ENCODE data around the gene ZNF74.
"Not testable (repeated sequence)": the region's sequence is repeated elsewhere in the genome, so short reads cannot be mapped to it uniquely, and the experiment has no call there.

The ZNF74 gene

DNA sequence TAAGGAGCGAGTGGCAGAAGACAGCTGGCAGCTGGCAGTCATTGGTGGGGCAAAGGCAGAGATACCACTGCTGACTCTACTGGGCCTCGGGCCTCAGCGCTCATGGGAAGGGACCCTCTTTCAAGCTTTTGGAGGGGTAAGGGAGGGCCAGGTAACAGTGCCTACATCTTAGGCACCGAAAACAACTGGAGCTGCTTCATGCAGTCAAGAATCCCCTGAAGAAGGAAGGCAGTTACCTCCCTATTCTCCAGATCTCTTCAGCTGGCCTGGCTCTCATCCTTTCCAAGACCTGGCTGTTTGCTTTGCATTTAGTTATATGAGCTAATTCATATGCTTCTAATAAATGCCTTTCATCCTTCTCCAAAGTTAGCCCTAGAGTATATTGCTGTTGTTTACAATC is 15.8 kb upstream of the ZNF74 start:
- TF ChIP-seq Cebpa-rat (IDR thresholded peaks at IDR 0.05), result no peak
- H3K27me3 ChIP-seq, result no peaks in the 10 kb centered on the region; a peak in 1 of 22 replicates
- peak overlapping the region; percentile 21 to 61 (median 33); a peak in 19 of 22 replicates for H3K4me2 ChIP-seq
- no peaks in the 10 kb centered on the region for H4K20me1 ChIP-seq
- H3K4me1 ChIP-seq, result peaks cover 8 to 32% (median 18%) of the 10 kb centered on the region in 10 experiments; a peak in 18 of 20 replicates
- 0 out of 22 replicates have a peak overlapping the region, but pooled peaks of 1 of the 11 experiments have one; percentile 41 for H3K9ac ChIP-seq
- H3K27ac ChIP-seq, result no peak overlapping the region
- no peaks in the 10 kb centered on the region for H3K36me3 ChIP-seq
- 0 out of 22 replicates have a peak, but pooled peaks cover 0 to 8% (median 0%) of the 10 kb centered on the region in 11 experiments for H3K9me3 ChIP-seq (replicated peaks in 1 of 11)
- H3K4me3 ChIP-seq, result no peak overlapping the region

DNA sequence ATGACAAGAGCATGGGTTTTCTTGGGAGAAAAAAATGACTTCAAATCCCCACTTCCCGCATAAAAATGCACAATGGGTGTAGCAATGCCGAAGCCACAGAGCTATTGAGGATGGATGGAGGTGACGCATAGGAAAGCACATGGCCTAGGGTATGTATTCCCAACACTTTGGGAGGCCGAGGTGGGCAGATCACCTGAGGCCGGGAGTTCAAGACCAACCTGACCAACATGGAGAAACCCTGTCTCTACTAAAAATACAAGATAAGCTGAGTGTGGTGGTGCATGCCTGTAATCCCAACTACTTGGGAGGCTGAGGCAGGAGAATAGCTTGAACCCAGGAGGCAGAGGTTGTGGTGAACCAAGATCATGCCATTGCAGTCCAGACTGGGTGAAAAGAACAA is 15.3 kb upstream of the ZNF74 start:
- not testable (repeated sequence) for H3K27me3 ChIP-seq; H3K9me3 ChIP-seq (replicated peaks in 1 of 11); H4K20me1 ChIP-seq; H3K4me3 ChIP-seq; H3K36me3 ChIP-seq; H3K27ac ChIP-seq; H3K9ac ChIP-seq
- H3K4me1 ChIP-seq, result peaks cover 8 to 26% (median 13%) of the 10 kb centered on the region in 10 experiments; a peak in 17 of 20 replicates
- peak overlapping the region in 4 of 11 experiments; percentile 27 to 57 (median 36); a peak in 3 of 22 replicates for H3K4me2 ChIP-seq

DNA sequence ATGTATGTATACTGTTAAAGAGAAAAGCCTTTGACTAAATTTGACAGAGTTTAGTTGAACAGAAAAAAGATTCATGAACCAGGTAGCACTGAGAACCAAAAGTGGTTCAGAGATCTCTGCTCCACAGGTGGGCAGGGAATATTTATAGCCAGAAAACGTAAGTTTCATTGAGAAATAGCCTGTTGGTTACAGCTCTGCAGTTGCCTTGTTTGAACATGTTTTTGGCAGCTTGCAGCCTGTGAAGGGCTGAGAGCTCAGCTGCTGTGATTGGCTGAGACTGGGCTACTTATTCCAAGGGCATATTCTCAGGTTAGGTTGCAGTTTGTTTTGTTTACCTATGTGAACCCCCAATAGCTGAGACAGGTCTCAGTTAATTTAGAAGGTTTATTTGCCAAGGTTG is 13.5 kb upstream of the ZNF74 start:
- Histone ChIP-seq H4K20me1 (no peaks in the 10 kb centered on the region), H3K27ac (no peak overlapping the region), H3K4me3 (no peak overlapping the region), H3K27me3 (no peaks in the 10 kb centered on the region), H3K9ac (no peak overlapping the region), H3K4me2 (no peak overlapping the region), H3K9me3 (replicated peaks in 1 of 11) (no peaks in the 10 kb centered on the region), H3K4me1 (peaks cover 8 to 19% (median 10%) of the 10 kb centered on the region in 10 experiments; a peak in 17 of 20 replicates), H3K36me3 (no peaks in the 10 kb centered on the region)
- no peak for TF ChIP-seq Cebpa-rat (IDR thresholded peaks at IDR 0.05)

DNA sequence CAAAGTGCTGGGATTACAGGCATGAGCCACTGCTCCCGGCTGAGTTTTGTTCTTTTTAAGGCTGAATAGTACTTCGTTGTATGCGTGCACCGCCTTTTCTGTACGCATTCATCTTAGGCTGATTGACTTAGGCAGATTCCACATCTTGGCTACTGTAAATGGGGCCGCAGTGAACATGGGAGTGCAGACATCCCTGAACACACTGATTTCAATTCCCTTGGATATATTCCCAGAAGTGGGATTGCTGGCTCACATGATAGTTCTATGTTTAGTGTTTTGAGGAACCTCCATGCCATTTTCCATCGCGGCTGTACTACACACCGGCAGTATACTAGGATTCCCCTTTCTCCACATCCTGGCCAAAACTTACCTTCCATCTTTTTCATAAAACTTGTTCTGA is 10.4 kb upstream of the ZNF74 start:
- TF ChIP-seq Cebpa-rat (IDR thresholded peaks at IDR 0.05), result no peak
- no peak overlapping the region for H3K4me3 ChIP-seq
- H3K4me1 ChIP-seq, result peaks cover 0 to 8% (median 0%) of the 10 kb centered on the region in 10 experiments; a peak in 4 of 20 replicates
- H3K9me3 ChIP-seq (replicated peaks in 1 of 11), result no peaks in the 10 kb centered on the region
- H3K9ac ChIP-seq, result no peak overlapping the region
- no peaks in the 10 kb centered on the region for H4K20me1 ChIP-seq
- no peak overlapping the region for H3K27ac ChIP-seq
- no peak overlapping the region for H3K4me2 ChIP-seq
- no peaks in the 10 kb centered on the region for H3K36me3 ChIP-seq
- H3K27me3 ChIP-seq, result no peaks in the 10 kb centered on the region

DNA sequence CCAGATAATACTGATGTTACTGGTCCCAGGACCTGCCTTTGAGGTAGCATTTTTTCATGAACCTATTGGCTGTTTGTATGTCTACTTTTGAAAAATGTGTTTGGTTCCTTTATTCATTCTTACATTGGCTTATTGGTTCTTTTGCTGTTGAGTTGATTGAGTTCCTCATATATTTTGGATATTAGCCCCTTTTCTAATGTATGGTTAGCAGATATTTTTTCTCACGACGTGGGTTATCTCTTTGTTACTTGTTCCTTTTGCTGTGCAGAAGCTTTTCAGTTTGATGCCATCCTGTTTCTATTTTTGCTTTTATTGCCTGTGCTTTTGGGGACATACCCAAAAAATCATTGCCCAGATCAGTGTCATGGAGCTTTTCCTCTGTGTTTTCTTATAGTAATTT is 9.8 kb upstream of the ZNF74 start:
- no peaks in the 10 kb centered on the region for H3K27me3 ChIP-seq
- TF ChIP-seq Cebpa-rat (IDR thresholded peaks at IDR 0.05), result no peak
- H4K20me1 ChIP-seq, result no peaks in the 10 kb centered on the region
- H3K36me3 ChIP-seq, result no peaks in the 10 kb centered on the region
- H3K4me2 ChIP-seq, result no peak overlapping the region
- peaks cover 2 to 4% (median 3%) of the 10 kb centered on the region in 11 experiments; a peak in 17 of 22 replicates for H3K9me3 ChIP-seq (replicated peaks in 1 of 11)
- H3K27ac ChIP-seq, result no peak overlapping the region
- peaks cover 0 to 8% (median 0%) of the 10 kb centered on the region in 10 experiments; a peak in 2 of 20 replicates for H3K4me1 ChIP-seq
- H3K4me3 ChIP-seq, result no peak overlapping the region
- H3K9ac ChIP-seq, result no peak overlapping the region

DNA sequence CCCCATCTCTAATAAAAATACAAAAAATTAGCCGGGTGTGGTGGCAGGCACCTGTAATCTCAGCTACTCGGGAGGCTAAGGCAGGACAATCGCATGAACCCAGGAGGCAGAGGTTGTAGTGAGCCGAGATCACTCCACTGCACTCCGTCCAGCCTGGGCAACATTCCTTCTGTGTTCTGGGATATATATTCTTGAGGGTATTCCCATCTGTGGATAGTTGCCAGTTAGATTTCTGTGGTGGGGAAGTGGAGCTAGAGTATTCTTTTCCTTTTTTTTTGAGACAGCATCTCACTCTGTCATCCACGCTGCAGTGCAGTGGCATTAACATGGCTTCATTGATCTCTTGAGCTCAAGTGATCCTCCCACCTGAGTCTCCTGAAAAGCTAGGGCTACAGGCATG is 9.1 kb upstream of the ZNF74 start:
- Histone ChIP-seq H3K4me3 (no peak overlapping the region), H3K27me3 (no peaks in the 10 kb centered on the region), H3K4me1 (peaks cover 0 to 8% (median 0%) of the 10 kb centered on the region in 10 experiments; a peak in 2 of 20 replicates), H3K27ac (no peak overlapping the region), H3K4me2 (no peak overlapping the region), H3K9me3 (replicated peaks in 1 of 11) (peaks cover 5 to 7% (median 6%) of the 10 kb centered on the region in 11 experiments; a peak in 17 of 22 replicates), H4K20me1 (no peaks in the 10 kb centered on the region), H3K36me3 (no peaks in the 10 kb centered on the region), H3K9ac (no peak overlapping the region)
- no peak for TF ChIP-seq Cebpa-rat (IDR thresholded peaks at IDR 0.05)

DNA sequence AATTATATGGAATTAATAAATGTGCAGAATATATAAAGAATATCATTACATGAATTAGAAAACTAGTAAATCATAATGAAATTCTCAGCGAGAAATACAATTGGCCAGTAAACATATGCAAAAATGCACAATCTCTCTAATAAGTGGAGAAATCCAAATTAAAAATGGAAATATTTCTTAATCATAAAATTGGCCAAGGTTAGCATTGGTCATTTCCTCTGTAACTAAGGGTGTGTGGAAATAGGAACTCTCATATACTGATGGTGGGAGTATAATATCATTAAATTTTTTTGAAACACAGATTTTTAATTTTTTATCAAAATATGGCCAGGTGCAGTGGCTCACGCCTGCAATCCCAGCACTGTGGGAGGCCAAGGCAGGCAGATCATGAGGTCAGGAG is 7.6 kb upstream of the ZNF74 start:
- Histone ChIP-seq H3K4me2 (peak overlapping the region in 2 of 11 experiments; percentile 24 to 31; a peak in 1 of 22 replicates), H3K27me3 (no peaks in the 10 kb centered on the region), H3K4me1 (peaks cover 0 to 8% (median 0%) of the 10 kb centered on the region in 10 experiments; a peak in 2 of 20 replicates), H3K9me3 (replicated peaks in 1 of 11) (peaks cover 5 to 7% (median 6%) of the 10 kb centered on the region in 11 experiments; a peak in 17 of 22 replicates), H3K4me3 (no peak overlapping the region), H4K20me1 (no peaks in the 10 kb centered on the region), H3K27ac (no peak overlapping the region), H3K9ac (no peak overlapping the region), H3K36me3 (no peaks in the 10 kb centered on the region)
- no peak for TF ChIP-seq Cebpa-rat (IDR thresholded peaks at IDR 0.05)

DNA sequence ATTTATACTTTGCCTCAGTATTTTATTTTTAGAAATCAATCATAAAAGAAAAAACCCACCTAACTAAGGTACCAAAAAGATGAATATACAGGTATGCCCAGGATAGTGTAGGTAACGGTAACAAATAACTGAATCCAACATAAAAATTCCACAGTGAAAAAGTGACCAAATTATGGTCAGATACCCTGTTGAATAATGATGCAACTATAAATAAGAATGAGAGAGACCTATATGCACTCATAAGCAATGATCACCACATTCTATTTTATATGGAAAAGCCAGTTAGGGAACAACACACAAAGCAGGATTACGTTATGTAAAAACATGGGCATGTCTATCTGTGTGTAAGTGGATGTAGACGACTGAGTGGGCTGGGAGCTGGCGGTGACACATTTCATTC is 7.0 kb upstream of the ZNF74 start:
- TF ChIP-seq Cebpa-rat (IDR thresholded peaks at IDR 0.05), result no peak
- no peak overlapping the region for H3K4me2 ChIP-seq
- H4K20me1 ChIP-seq, result no peaks in the 10 kb centered on the region
- H3K27me3 ChIP-seq, result no peaks in the 10 kb centered on the region
- no peak overlapping the region for H3K27ac ChIP-seq
- no peak overlapping the region for H3K4me3 ChIP-seq
- H3K36me3 ChIP-seq, result no peaks in the 10 kb centered on the region
- no peak overlapping the region for H3K9ac ChIP-seq
- peaks cover 0 to 8% (median 0%) of the 10 kb centered on the region in 10 experiments; a peak in 2 of 20 replicates for H3K4me1 ChIP-seq
- H3K9me3 ChIP-seq (replicated peaks in 1 of 11), result peaks cover 5 to 7% (median 6%) of the 10 kb centered on the region in 11 experiments; a peak in 17 of 22 replicates

DNA sequence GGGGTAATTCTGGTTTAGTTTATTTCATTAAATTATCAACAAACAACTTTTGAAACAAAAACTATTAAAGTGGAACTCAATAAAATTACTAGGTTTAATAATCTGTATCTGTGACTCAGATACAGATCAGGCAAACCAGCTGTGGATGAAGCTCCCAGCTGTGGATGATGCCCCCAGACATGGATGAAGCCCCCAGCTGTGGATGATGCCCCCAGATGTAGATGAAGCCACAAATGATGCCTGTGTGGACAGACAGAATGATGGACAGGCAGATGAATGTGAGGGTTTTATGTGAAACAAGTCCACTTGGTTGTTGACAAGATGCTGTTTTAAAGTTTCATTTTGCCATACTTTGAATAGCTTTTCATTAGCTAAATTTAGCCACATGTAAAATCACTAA is 5.8 kb upstream of the ZNF74 start:
- Histone ChIP-seq H3K36me3 (no peaks in the 10 kb centered on the region), H3K4me2 (no peak overlapping the region), H4K20me1 (no peaks in the 10 kb centered on the region), H3K27me3 (no peaks in the 10 kb centered on the region), H3K4me3 (no peak overlapping the region), H3K9ac (no peak overlapping the region), H3K9me3 (replicated peaks in 1 of 11) (peaks cover 5 to 7% (median 6%) of the 10 kb centered on the region in 11 experiments; a peak in 17 of 22 replicates), H3K27ac (no peak overlapping the region), H3K4me1 (peaks cover 2 to 12% (median 4%) of the 10 kb centered on the region in 10 experiments; a peak in 19 of 20 replicates)
- no peak for TF ChIP-seq Cebpa-rat (IDR thresholded peaks at IDR 0.05)

DNA sequence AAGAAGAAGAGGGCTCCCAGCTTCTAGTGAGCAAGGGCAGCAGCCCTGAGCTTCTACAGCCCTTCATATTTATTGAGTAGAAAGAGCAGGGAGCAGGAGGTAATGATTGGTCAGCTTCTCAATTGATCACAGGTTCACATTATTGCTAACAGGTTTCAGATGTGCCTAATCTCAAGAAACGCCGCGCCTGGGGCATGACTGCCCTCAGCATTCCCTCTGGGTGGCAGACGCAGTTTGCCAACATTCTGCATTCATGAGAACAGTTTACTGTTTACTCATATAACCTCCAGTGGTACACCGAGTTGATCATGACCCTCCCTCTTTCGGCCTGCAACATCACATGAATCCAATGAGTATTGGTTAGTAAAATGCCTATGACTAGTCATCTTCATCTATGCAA is 4.7 kb upstream of the ZNF74 start:
- Histone ChIP-seq H3K27ac (no peak overlapping the region), H4K20me1 (no peaks in the 10 kb centered on the region), H3K4me3 (no peak overlapping the region), H3K4me1 (peaks cover 6 to 18% (median 10%) of the 10 kb centered on the region in 10 experiments), H3K9ac (no peak overlapping the region), H3K27me3 (no peaks in the 10 kb centered on the region), H3K4me2 (no peak overlapping the region), H3K36me3 (no peaks in the 10 kb centered on the region), H3K9me3 (replicated peaks in 1 of 11) (peaks cover 5 to 7% (median 6%) of the 10 kb centered on the region in 11 experiments; a peak in 17 of 22 replicates)
- TF ChIP-seq Cebpa-rat (IDR thresholded peaks at IDR 0.05), result no peak

Data from BLaER1 treated with 17β-estradiol and CSF1 and Interleukin-3, amounts not matched to agents 10 nM and 100 nM (cell line).